HL-60/S4 (cell line): Measurements from ENCODE around the gene ATP2B2.

ENCODE experiments used
- in situ Hi-C: fragments of 300-500 bp; cut with MboI; formaldehyde crosslinking; loops from 2 replicates; pipeline ENCODE4 v1.14.3; 2022; ENCODE audit warnings: low sequenced_read_pairs

Gene ATP2B2

GRCh38 chr3:10405816-10406215 is 99.6 kb downstream of the ATP2B2 start:
- in situ Hi-C loops, result no loop called here

GRCh38 chr3:10404876-10405275 is 100.5 kb downstream of the ATP2B2 start:
- in situ Hi-C loops, result no loop called here

GRCh38 chr3:10404377-10404776 is 101.0 kb downstream of the ATP2B2 start:
- in situ Hi-C loops, result no loop called here

GRCh38 chr3:10401990-10402761 is 103.2 kb downstream of the ATP2B2 start:
- in situ Hi-C loops, result no loop called here

- in situ Hi-C loops, result no loop called here
These were observed 104.5 kb downstream of the ATP2B2 start for GRCh38 chr3:10400749-10401495.

- in situ Hi-C loops, result no loop called here
These were observed 105.2 kb downstream of the ATP2B2 start for GRCh38 chr3:10400050-10400748.

- in situ Hi-C loops, result no loop called here
These were observed 105.8 kb downstream of the ATP2B2 start for GRCh38 chr3:10399634-10400033.

GRCh38 chr3:10398341-10398740 is 107.0 kb downstream of the ATP2B2 start:
- in situ Hi-C loops, result no loop called here

- in situ Hi-C loops, result no loop called here
These were observed 107.5 kb downstream of the ATP2B2 start for GRCh38 chr3:10397879-10398278.

GRCh38 chr3:10396931-10397330 is 108.5 kb downstream of the ATP2B2 start:
- in situ Hi-C loops, result no loop called here

- in situ Hi-C loops, result no loop called here
These were observed 109.3 kb downstream of the ATP2B2 start for GRCh38 chr3:10396083-10396482.

GRCh38 chr3:10395671-10396070 is 109.7 kb downstream of the ATP2B2 start:
- in situ Hi-C loops, result no loop called here

- in situ Hi-C loops, result no loop called here
These were observed 110.2 kb downstream of the ATP2B2 start for GRCh38 chr3:10395196-10395595.

- in situ Hi-C loops, result no loop called here
These were observed 110.8 kb downstream of the ATP2B2 start for GRCh38 chr3:10394491-10395025.

- in situ Hi-C loops, result no loop called here
These were observed 111.9 kb downstream of the ATP2B2 start for GRCh38 chr3:10393514-10393913.

- in situ Hi-C loops, result no loop called here
These were observed 112.4 kb downstream of the ATP2B2 start for GRCh38 chr3:10392906-10393461.

- in situ Hi-C loops, result no loop called here
These were observed 113.1 kb downstream of the ATP2B2 start for GRCh38 chr3:10392244-10392643.

GRCh38 chr3:10391391-10391790 is 114.0 kb downstream of the ATP2B2 start:
- in situ Hi-C loops, result no loop called here

GRCh38 chr3:10390641-10391373 is 114.6 kb downstream of the ATP2B2 start:
- in situ Hi-C loops, result no loop called here

GRCh38 chr3:10389995-10390394 is 115.4 kb downstream of the ATP2B2 start:
- in situ Hi-C loops, result no loop called here
